Fibroblast of peridontal ligament (primary cell): Measurements from ENCODE around the gene PIF1.
A peak's percentile ranks its signal among the peaks of the same experiment; 100 is the strongest.
"Not testable (repeated sequence)": the region's sequence is repeated elsewhere in the genome, so short reads cannot be mapped to it uniquely, and the experiment has no call there.

Experiments used
- DNase-seq: peaks from one replicate; pipeline ENCODE4 v3.0.0-alpha.2; 2010; ENCODE audit errors: extremely low read depth

The PIF1 gene

GRCh38 chr15:64847448-64847847 is 22.0 kb upstream of the PIF1 start:
- DNase-seq: no peak

- DNase-seq: no peak
Measured at GRCh38 chr15:64847016-64847415, 21.6 kb upstream of the PIF1 start.

GRCh38 chr15:64845831-64846595 is 20.6 kb upstream of the PIF1 start:
- no peak for DNase-seq

GRCh38 chr15:64845183-64845611 is 19.8 kb upstream of the PIF1 start:
- DNase-seq: no peak

- DNase-seq: no peak
Measured at GRCh38 chr15:64844576-64845145, 19.2 kb upstream of the PIF1 start.

- no peak for DNase-seq
Measured at GRCh38 chr15:64843991-64844390, 18.5 kb upstream of the PIF1 start.

GRCh38 chr15:64842986-64843561 is 17.6 kb upstream of the PIF1 start:
- peak; percentile 41 for DNase-seq

GRCh38 chr15:64842096-64842939 is 16.9 kb upstream of the PIF1 start:
- peak; percentile 41 for DNase-seq

GRCh38 chr15:64841344-64842095 is 16.1 kb upstream of the PIF1 start, which contains the start of gene PLEKHO2:
TSS of gene PLEKHO2 (plus strand) at chr15:64841915. CDS start at chr15:64842017, 102 bp downstream.
- DNase-seq: peak; percentile 90

- no peak for DNase-seq
Measured at GRCh38 chr15:64841060-64841343, 15.6 kb upstream of the PIF1 start.

- no peak for DNase-seq
Measured at GRCh38 chr15:64837502-64837901, 12.1 kb upstream of the PIF1 start.

GRCh38 chr15:64836023-64836536 is 10.6 kb upstream of the PIF1 start:
- DNase-seq: no peak

GRCh38 chr15:64833690-64834089 is 8.2 kb upstream of the PIF1 start:
- DNase-seq: no peak

- no peak for DNase-seq
Measured at GRCh38 chr15:64828985-64829384, 3.5 kb upstream of the PIF1 start.

GRCh38 chr15:64824929-64825430 is 467 bp downstream of the PIF1 start:
- DNase-seq: no peak

GRCh38 chr15:64816452-64816851 is 9.0 kb downstream of the PIF1 start:
- no peak for DNase-seq

- not testable (repeated sequence) for DNase-seq
Measured at GRCh38 chr15:64814965-64815364, 10.5 kb downstream of the PIF1 start.

- not testable (repeated sequence) for DNase-seq
Measured at GRCh38 chr15:64814283-64814682, 11.2 kb downstream of the PIF1 start.

GRCh38 chr15:64813075-64813474 is 12.4 kb downstream of the PIF1 start:
- peak; percentile 42 for DNase-seq

- no peak for DNase-seq
Measured at GRCh38 chr15:64810497-64811326, 14.7 kb downstream of the PIF1 start.
